IPS-20b (cell line): ENCODE measurements around the gene ASGR1.
A peak's percentile ranks its signal among the peaks of the same experiment; 100 is the strongest.

Experiments
- H3K27ac ChIP-seq: one replicate; pipeline ENCODE4 v1.5.1; 2013; ENCODE audit warnings: low read length
- H3K27me3 ChIP-seq: 2 replicates; pipeline ENCODE4 v1.6.1; 2013; ENCODE audit warnings: mild to moderate bottlenecking, low read length, inconsistent platforms; ENCODE audit not compliant: insufficient read depth
- H3K36me3 ChIP-seq: 2 replicates; pipeline ENCODE4 v1.6.1; 2013; ENCODE audit warnings: low read depth, mild to moderate bottlenecking, inconsistent platforms, low read length, moderate library complexity; ENCODE audit not compliant: insufficient read depth
- H3K4me1 ChIP-seq: 2 replicates; pipeline ENCODE4 v1.6.1; 2013; ENCODE audit warnings: mild to moderate bottlenecking, control low read depth, inconsistent platforms, low read length, moderate library complexity; ENCODE audit not compliant: insufficient read depth
- H3K4me3 ChIP-seq: 2 replicates; pipeline ENCODE4 v1.5.1; 2013; ENCODE audit warnings: mild to moderate bottlenecking, low read length, inconsistent platforms
- H3K9ac ChIP-seq: 2 replicates; pipeline ENCODE4 v1.6.1; 2013; ENCODE audit warnings: low read depth, mild to moderate bottlenecking, inconsistent platforms, low read length, moderate library complexity
- H3K9me3 ChIP-seq: 2 replicates; pipeline ENCODE4 v1.6.1; 2013; ENCODE audit warnings: mild to moderate bottlenecking, low read depth, low read length, inconsistent platforms; ENCODE audit not compliant: insufficient read depth

Gene ASGR1

DNA sequence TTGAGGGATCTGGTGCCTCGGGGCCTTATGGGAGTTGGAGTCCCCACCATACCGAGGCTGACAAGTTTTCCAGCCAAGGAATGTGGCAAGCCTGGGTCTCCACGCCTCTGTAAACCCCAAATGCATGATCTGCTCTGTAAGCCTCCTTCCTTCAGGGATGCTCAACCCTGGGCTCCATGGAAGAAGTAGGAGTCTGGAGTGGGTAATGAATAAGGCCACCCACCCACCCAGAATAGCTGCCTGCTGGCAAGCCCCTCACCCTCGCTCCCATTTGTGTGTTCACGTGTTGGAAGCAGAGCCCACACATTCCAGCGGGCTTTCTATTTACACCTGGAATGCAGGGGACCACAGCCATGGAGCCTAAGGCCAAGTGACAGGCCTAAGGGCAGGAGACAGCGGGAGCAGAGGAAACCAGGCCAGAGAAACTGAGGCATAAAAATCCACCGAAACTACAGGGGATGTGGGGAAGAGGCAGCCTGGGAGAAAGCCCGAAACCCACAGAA is 36.0 kb upstream of the ASGR1 start:
- peak overlapping the region; percentile 79 for H3K4me3 ChIP-seq
- no peaks in the 10 kb centered on the region; the same call in 1 of the 2 replicates for H3K27me3 ChIP-seq
- peak overlapping the region; percentile 81 for H3K27ac ChIP-seq
- peak overlapping the region; percentile 67; the same call in 1 of the 2 replicates for H3K9ac ChIP-seq
- H3K36me3 ChIP-seq = no peaks in the 10 kb centered on the region
- no peaks in the 10 kb centered on the region for H3K9me3 ChIP-seq
- peaks cover 48% of the 10 kb centered on the region; the same call in 1 of the 2 replicates for H3K4me1 ChIP-seq

DNA sequence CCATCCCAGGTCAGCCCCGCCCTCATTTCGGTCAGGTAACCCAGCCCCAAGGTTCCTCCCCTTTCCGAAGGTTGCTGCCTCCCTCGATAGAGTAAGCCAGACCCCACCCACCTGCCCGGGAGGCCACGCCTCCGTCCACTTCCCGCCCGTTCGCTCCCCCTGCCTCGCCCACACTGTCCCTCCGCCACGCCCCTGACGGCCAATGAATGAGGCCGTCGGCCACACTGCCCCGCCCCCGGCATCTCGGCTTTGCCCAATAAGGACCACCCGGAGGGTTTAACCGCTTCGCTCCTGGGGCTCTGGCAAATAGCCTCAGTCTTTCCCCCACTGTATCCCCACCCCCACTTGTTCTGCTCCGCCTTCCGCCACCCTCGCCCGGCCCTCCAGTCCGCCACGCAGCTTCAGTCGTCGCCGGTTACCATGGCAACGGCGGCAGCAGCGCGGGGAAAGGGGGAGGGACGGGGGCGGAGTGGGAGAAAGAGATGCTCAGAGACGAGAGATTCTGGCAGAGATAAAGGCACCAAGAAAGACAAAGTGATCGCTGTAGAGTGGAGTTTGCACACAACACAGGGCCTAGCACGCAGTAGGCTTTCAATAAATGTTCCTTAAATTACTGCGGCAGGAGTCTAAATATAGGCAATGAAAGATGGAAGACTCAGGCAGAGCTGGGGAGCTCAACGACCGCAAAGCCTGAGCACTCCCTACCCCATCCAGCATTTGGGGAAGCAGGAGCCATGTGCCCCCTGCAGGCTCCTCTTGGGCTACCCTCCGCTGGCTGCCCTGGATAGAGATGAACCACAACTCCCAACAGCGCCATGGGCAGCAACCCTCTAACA is 35.3 kb upstream of the ASGR1 start:
- H3K27me3 ChIP-seq = no peaks in the 10 kb centered on the region; the same call in 1 of the 2 replicates
- peak overlapping the region; percentile 81 for H3K27ac ChIP-seq
- H3K36me3 ChIP-seq = no peaks in the 10 kb centered on the region
- peak overlapping the region; percentile 79 for H3K4me3 ChIP-seq
- H3K9ac ChIP-seq = peak overlapping the region; percentile 69; the same call in 1 of the 2 replicates
- H3K9me3 ChIP-seq = no peaks in the 10 kb centered on the region
- peaks cover 47% of the 10 kb centered on the region; the same call in 1 of the 2 replicates for H3K4me1 ChIP-seq

DNA sequence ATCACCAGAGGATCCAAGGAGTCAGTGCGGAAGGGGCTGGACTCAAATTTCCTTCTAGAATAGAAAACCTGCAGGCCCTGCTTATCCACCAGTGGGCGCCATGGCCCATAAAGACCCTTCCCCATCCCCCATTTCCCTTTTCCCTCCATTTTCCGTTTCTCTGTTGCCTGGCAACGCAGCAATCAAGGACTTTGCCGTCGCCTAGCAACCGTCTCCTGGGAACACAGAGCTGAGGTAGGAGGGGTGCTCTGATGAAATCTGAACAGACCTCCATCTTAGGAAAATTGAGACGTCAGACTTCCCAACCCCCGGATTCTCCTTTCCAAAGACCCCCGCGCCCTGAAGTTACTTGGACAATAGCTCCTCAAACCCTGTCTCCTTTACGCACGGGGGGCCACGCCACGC is 34.7 kb upstream of the ASGR1 start:
- H3K36me3 ChIP-seq = no peaks in the 10 kb centered on the region
- peaks cover 42% of the 10 kb centered on the region; the same call in 1 of the 2 replicates for H3K4me1 ChIP-seq
- no peaks in the 10 kb centered on the region; the same call in 1 of the 2 replicates for H3K27me3 ChIP-seq
- H3K4me3 ChIP-seq = peak overlapping the region; percentile 71
- H3K27ac ChIP-seq = peak overlapping the region; percentile 60
- no peaks in the 10 kb centered on the region for H3K9me3 ChIP-seq
- H3K9ac ChIP-seq = peak overlapping the region; percentile 68; the same call in 1 of the 2 replicates

DNA sequence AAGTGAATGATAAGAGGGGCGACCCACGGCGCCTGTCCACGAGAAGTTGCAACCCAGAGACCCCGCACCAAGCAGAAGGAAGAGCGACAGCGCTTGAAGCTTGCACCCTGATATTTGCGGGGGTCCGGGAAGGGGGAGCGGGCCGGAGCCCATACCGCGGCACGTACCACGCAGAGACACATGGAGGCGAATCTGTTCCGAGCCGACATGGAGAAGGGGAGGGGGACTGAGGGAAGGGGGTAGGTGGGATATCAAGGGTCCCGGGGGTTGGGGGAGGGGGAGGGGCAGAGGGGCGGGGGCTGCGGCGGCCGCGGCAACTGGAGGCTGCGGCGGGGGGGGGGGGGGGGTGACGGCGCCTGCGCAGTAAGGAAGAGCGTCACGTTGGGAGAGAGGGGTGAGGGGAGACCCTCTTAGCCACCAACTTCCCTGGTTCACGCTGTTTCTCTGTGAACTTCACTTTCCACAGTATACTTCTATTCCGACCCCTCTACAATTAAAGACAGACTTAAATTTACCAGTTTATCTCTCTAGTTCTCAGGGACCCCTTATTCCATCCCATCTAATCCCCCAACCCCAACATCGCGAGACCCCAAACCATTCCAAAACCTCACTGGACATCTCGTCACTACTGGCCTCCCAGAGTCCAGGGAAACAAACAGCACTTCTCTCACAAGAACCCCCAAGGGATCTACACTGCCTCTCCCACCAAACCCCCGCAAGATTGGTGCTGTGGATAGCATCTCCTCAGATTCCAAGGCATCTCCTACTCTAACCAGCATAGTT is 32.5 kb upstream of the ASGR1 start:
- Histone ChIP-seq H3K4me3 (peak overlapping the region; percentile 79), H3K27ac (peak overlapping the region; percentile 65)

DNA sequence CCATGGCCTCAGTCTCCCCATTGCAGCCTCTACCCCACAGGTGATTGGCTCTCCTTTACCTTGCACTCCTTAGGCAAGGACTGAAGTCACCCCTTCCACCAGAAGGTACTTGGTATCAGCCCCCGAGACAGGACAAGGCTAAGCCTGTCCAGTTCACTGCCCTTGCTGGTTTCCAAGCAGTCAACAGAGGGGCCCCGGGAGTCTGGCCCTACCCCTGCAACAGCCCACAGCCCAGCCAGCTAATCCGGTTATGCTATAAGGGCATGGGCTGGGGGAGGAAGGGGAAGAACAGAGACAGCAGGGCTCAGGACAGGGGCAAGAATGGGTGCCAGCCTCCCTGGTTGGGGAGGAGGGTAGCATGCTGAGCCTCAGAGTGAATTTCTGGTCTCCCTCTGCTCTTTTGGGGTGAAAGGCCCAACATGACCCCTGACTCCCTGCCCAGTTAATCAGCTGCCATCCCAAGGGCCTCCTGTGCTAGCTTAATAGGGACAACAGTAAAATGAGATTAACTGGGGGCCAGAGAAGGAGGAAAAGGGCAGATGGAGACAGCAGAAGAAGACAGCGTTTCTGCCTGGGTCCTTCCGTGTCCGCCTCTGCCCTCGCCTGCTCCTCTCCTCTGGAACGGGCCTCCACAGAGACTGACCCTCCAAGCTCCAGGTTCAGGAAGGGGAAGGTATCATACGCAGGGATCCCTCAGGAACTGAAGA is 29.7 kb upstream of the ASGR1 start:
- Histone ChIP-seq H3K36me3 (peaks cover 1% of the 10 kb centered on the region; the same call in 1 of the 2 replicates), H3K9me3 (no peaks in the 10 kb centered on the region), H3K4me1 (peaks cover 30% of the 10 kb centered on the region; the same call in 1 of the 2 replicates), H3K27me3 (no peaks in the 10 kb centered on the region), H3K4me3 (peak overlapping the region; percentile 66), H3K27ac (peak overlapping the region; percentile 26), H3K9ac (peak overlapping the region; percentile 50; the same call in 1 of the 2 replicates)

More for the DNA sequence above, 32.5 kb upstream of the ASGR1 start:
- Histone ChIP-seq H3K4me1 (peaks cover 41% of the 10 kb centered on the region; the same call in 1 of the 2 replicates), H3K36me3 (no peaks in the 10 kb centered on the region), H3K9me3 (no peaks in the 10 kb centered on the region), H3K9ac (peak overlapping the region; percentile 82; the same call in 1 of the 2 replicates), H3K27me3 (no peaks in the 10 kb centered on the region)

GRCh38 chr17:7208027-7208571 is 28.9 kb upstream of the ASGR1 start:
- H3K4me3 ChIP-seq = peak overlapping the region; percentile 66
- H3K9ac ChIP-seq = peak overlapping the region; percentile 50; the same call in 1 of the 2 replicates
- H3K4me1 ChIP-seq = peaks cover 25% of the 10 kb centered on the region; the same call in 1 of the 2 replicates
- H3K36me3 ChIP-seq = peaks cover 9% of the 10 kb centered on the region
- peak overlapping the region; percentile 26 for H3K27ac ChIP-seq
- no peaks in the 10 kb centered on the region for H3K27me3 ChIP-seq
- H3K9me3 ChIP-seq = no peaks in the 10 kb centered on the region

- H3K4me3 ChIP-seq = peak overlapping the region; percentile 66; the same call in 1 of the 2 replicates
- no peaks in the 10 kb centered on the region for H3K27me3 ChIP-seq
- H3K36me3 ChIP-seq = peaks cover 17% of the 10 kb centered on the region
- peaks cover 24% of the 10 kb centered on the region; the same call in 1 of the 2 replicates for H3K4me1 ChIP-seq
- H3K27ac ChIP-seq = no peak overlapping the region
- H3K9me3 ChIP-seq = no peaks in the 10 kb centered on the region
- H3K9ac ChIP-seq = peak overlapping the region; percentile 50; the same call in 1 of the 2 replicates
Measured at GRCh38 chr17:7207120-7208001, 28.2 kb upstream of the ASGR1 start.

DNA sequence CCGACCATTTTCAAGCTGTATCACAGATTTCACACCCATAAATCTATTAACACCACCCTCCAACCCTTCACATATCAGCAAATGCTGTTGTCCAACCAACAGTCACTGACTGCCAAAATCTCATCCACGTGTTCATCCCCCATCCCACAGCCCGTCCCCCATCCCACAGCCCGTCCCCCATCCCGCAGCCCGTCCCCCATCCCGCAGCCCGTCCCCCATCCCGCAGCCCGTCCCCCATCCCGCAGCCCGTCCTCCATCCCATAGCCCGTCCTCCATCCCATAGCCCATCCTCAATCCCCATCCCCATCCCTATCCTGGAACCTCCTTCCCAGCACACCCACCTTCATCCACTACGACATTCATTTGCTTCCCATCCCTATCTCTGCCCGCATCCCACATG is 26.4 kb upstream of the ASGR1 start:
- Histone ChIP-seq H3K9ac (peak overlapping the region; percentile 32; the same call in 1 of the 2 replicates), H3K27ac (no peak overlapping the region), H3K9me3 (no peaks in the 10 kb centered on the region), H3K27me3 (no peaks in the 10 kb centered on the region), H3K4me3 (peak overlapping the region; percentile 66), H3K36me3 (peaks cover 33% of the 10 kb centered on the region), H3K4me1 (peaks cover 15% of the 10 kb centered on the region; the same call in 1 of the 2 replicates)

DNA sequence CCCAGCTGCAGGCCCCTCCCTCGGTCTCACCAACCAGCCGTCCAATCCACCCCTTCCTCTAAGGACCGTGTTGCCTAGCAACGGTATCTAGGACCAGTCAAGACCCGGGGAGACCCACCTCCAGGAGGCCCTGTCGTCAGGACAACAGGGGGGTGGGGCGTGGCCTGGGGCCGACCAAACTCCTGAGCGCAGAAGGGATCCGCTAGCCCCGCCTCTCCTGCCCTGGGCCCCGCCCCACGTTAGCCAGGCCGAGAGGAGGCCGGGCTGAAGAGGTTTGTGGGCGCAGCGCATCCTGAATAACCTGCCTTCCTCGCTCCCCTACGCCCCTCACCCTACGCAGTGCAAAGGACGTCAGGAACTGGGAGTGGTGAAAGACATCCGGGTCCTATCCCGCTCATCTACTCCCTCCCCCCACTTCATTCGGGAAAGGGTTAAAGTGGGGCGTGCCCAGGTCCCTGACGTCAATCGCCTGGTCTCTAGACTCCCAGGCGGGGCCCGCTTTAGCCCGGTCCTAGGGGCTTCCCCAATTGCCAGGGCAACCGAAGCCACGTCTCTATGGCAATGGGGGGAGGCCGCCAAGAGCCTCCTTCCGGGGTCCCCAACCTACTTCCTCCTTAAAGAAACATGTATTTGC is 25.8 kb upstream of the ASGR1 start:
- H3K4me3 ChIP-seq = peak overlapping the region; percentile 66
- H3K27ac ChIP-seq = peak overlapping the region; percentile 66
- peaks cover 35% of the 10 kb centered on the region for H3K36me3 ChIP-seq
- peak overlapping the region; percentile 32; the same call in 1 of the 2 replicates for H3K9ac ChIP-seq
- H3K27me3 ChIP-seq = no peaks in the 10 kb centered on the region
- peaks cover 13% of the 10 kb centered on the region; the same call in 1 of the 2 replicates for H3K4me1 ChIP-seq
- no peaks in the 10 kb centered on the region for H3K9me3 ChIP-seq
